ENCODE measurements around the gene AGRN.

- TF ChIP-seq POLR2A (IDR thresholded peaks at IDR 0.05), result no peak
- TF ChIP-seq, protein P1, sequence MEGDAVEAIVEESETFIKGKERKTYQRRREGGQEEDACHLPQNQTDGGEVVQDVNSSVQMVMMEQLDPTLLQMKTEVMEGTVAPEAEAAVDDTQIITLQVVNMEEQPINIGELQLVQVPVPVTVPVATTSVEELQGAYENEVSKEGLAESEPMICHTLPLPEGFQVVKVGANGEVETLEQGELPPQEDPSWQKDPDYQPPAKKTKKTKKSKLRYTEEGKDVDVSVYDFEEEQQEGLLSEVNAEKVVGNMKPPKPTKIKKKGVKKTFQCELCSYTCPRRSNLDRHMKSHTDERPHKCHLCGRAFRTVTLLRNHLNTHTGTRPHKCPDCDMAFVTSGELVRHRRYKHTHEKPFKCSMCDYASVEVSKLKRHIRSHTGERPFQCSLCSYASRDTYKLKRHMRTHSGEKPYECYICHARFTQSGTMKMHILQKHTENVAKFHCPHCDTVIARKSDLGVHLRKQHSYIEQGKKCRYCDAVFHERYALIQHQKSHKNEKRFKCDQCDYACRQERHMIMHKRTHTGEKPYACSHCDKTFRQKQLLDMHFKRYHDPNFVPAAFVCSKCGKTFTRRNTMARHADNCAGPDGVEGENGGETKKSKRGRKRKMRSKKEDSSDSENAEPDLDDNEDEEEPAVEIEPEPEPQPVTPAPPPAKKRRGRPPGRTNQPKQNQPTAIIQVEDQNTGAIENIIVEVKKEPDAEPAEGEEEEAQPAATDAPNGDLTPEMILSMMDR (IDR thresholded peaks at IDR 0.05), result no peak
These were observed 14.0 kb downstream of the AGRN start for GRCh38 chr1:1033731-1034438.

Data from Peyer's patch (tissue), 4 donors.